GM19372 (cell line): ENCODE results near the gene MROH2A.

Experiments used
- ATAC-seq: cut with Tn5 transposase; IDR thresholded peaks from one replicate; pipeline ENCODE4 v1.9.1; 2021; ENCODE audit warnings: mild to moderate bottlenecking, low read depth, moderate library complexity; ENCODE audit not compliant: unreplicated experiment

MROH2A gene

GRCh38 chr2:233761040-233761769, 16.9 kb upstream of the MROH2A start:
- no peak for ATAC-seq

- ATAC-seq = no peak
Observed at GRCh38 chr2:233764264-233764663, 13.9 kb upstream of the MROH2A start.

- ATAC-seq = no peak
Observed at GRCh38 chr2:233764761-233765160, 13.4 kb upstream of the MROH2A start.

GRCh38 chr2:233766416-233766815, 11.7 kb upstream of the MROH2A start:
- ATAC-seq = no peak

DNA sequence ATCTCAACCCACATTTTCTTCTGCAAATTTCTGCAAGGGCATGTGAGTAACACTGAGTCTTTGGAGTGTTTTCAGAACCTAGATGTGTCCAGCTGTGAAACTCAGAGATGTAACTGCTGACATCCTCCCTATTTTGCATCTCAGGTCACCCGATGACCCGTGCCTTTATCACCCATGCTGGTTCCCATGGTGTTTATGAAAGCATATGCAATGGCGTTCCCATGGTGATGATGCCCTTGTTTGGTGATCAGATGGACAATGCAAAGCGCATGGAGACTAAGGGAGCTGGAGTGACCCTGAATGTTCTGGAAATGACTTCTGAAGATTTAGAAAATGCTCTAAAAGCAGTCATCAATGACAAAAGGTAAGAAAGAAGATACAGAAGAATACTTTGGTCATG, 10.1 kb upstream of the MROH2A start:
- no peak for ATAC-seq

GRCh38 chr2:233769260-233769659, 8.9 kb upstream of the MROH2A start:
- ATAC-seq = no peak

DNA sequence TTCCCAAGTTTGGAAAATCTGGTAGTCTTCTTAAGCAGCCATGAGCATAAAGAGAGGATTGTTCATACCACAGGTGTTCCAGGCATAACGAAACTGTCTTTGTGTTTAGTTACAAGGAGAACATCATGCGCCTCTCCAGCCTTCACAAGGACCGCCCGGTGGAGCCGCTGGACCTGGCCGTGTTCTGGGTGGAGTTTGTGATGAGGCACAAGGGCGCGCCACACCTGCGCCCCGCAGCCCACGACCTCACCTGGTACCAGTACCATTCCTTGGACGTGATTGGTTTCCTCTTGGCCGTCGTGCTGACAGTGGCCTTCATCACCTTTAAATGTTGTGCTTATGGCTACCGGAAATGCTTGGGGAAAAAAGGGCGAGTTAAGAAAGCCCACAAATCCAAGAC, 6.0 kb upstream of the MROH2A start:
- ATAC-seq = no peak

DNA sequence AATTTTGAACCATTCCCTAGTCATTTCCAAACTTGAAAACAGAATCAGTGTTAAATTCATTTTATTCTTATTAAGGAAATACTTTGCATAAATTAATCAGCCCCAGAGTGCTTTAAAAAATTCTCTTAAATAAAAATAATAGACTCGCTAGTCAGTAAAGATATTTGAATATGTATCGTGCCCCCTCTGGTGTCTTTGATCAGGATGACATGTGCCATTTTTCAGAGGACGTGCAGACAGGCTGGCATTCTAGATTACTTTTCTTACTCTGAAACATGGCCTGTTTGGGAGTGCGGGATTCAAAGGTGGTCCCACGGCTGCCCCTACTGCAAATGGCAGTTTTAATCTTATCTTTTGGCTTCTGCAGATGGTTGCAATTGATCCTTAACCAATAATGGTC, 5.5 kb upstream of the MROH2A start:
- ATAC-seq = no peak

GRCh38 chr2:233773854-233774253, 4.3 kb upstream of the MROH2A start:
- no peak for ATAC-seq

DNA sequence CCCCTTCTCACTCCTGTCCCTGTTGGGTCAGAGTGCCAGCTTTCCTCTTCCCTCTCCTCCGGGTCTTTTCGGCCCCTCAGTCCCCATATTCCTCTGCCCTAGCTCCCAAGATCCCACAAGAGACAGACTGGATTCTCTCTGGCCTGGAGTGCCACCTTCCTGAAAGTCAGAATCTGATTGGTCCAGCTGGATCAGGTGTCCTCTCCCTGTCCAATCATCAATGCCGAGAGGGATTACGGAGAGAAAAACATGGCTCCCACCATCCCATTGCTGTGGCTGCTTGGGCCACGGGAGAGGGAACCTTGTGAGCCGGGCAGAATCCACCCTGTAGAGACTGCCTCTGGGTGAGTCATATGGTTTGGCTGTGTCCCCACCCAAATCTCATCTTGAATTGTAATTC, 2.7 kb upstream of the MROH2A start:
- ATAC-seq = no peak

- ATAC-seq = no peak
Observed at GRCh38 chr2:233779722-233780121, 1.6 kb downstream of the MROH2A start.

DNA sequence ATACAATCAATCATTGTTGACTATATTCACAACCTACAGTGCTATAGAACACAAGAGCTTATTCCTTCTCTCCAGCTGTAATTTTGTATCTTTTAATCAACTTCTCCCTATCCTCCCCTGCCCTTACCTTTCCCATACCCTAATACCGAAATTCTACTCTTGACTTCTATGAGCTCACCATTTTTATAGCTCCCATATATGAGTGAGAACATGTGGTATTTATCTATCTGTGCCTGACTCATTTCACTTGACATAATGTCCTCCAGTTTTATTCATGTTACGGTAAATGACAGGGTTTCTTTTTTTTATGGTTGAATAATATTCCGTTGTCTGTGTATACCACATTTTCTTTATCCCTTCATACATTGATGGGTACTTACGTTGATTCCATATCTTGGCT, 2.6 kb downstream of the MROH2A start:
- ATAC-seq = no peak

DNA sequence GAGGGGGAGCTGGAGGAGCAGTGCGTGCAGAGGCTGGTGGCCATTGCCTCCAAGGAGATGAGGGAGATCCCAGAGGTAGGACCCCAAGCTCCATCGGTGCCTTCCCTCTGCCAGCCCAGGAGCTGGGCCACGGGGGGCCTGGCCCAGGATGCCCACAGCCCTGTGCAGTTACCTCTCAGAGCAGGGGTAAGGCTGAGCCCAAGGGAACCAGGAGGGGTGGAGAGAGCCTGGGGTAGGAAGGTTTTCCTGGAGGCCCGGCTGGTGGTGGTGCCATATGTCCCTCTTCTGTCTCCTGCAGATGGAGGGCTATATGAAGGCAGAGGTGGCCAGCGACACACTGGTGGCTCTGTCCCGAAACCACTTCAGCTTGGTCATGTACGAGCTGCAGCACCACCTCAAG, 11.4 kb downstream of the MROH2A start:
- ATAC-seq = no peak

DNA sequence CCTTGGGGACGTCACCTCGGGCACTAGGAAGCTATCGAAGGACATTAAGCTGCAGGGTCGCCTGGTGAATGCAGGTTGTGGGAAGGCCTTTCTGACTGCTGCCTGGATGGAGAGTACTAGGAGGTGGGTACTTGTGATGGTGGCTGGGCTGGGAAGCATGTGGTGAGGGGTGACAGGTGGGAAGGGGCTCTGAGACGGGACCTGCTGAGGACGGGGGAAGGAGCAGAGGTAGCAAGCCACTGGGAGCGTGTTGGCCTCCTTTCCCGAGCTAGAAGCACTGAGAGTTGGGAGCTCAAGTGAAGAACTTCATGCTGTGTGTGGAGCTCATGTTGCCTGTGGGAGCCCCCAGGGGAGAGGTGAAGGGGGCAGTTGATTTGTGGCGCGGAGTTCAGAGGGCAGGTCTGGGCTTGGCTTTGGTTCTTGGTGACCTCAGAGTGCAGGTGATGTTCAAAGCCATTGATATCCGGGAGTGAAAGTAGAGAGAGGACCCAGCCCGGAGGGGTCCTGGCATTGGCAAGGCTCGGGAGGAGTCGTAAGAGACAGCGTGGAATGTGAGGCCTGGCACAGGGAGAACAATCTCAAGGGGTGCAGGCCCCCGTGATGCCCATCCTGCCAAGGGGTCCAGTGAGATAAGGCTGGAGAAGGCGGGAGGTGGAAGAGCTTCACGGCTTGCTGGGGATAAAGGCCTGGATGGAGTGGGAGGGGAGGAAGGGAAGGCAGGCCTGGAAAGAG, 13.2 kb downstream of the MROH2A start:
- ATAC-seq = no peak

GRCh38 chr2:233791883-233792329, 13.8 kb downstream of the MROH2A start:
- ATAC-seq = no peak

DNA sequence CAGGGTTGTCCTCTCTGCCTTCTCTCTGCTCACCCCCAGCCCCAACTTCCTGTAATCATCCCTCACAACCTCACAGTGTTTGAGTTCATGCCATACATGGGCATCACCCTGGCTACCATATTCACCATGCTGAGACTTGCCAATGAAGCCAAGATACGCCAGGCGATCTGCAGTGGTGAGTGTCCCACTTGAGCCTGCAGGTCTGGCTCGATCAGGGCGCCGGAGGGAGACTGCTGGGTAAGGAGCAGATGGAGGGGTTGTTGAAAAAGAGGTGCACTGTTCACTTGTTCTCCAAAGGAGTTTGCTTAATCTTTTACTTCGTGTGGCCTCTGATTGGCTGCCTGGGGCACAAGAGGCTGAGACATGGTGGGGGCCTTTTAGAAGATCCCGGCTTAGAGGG, 14.6 kb downstream of the MROH2A start:
- no peak for ATAC-seq

GRCh38 chr2:233793465-233794127, 15.5 kb downstream of the MROH2A start:
- ATAC-seq = no peak

DNA sequence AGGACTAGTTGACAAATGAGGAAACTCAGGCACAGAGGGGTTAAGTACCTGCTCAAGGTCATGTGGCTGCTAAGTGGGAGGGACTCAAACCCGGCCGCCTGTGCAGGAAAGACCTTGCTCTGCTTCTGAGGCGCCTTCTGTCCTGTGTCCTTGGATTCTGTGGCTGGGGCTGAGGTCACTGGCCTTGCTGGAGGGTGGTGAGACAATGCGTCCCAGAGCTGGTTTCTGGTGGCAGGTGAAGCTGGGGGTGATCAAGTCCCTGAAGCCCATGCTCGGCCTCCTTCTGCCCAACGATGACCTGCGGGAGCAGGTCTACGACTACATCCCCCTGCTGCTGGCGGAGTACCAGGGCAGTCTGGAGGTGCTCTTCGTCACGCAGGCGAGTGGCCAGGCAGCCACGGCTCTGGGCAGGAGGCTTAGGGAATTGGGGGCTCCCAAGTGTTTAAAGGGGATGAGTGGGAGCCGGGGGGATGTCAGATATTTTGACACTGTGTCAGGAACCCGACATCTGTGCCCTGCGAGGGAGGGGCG, 16.1 kb downstream of the MROH2A start:
- no peak for ATAC-seq

- no peak for ATAC-seq
Observed at GRCh38 chr2:233795735-233796171, 17.6 kb downstream of the MROH2A start.

GRCh38 chr2:233796254-233796653, 18.1 kb downstream of the MROH2A start:
- no peak for ATAC-seq
